ENCODE results near the gene RAB40C. TPM values are rescaled to one million over a fixed set of nuclear protein-coding genes. Genes with fewer than 3 reads are reported as not detected.

Gene RAB40C
- total RNA-seq, 1 donor from 2014 or later = 31.6 TPM

GRCh38 chr16:576197-576822 lies 13.6 kb upstream of the RAB40C start:
- no peaks in the 10 kb centered on the region for H3K36me3 Mint-ChIP-seq (ENCODE audit: low read depth)
- H3K9me3 Mint-ChIP-seq = no peaks in the 10 kb centered on the region
- TF ChIP-seq CTCF (conservative IDR thresholded peaks at IDR 0.05) = no peak
- H3K27ac Mint-ChIP-seq (ENCODE audit: unreplicated experiment) = no peak overlapping the region
- peak overlapping the region; percentile 68 for H3K4me3 Mint-ChIP-seq
- DNase-seq (ENCODE audit: low read depth, low spot score) = no peak
- H3K27me3 Mint-ChIP-seq (ENCODE audit: low read depth) = no peaks in the 10 kb centered on the region
- H3K4me1 Mint-ChIP-seq = peaks cover 8% of the 10 kb centered on the region

- Mint-ChIP-seq H3K4me1 (peaks cover 3% of the 10 kb centered on the region), H3K9me3 (no peaks in the 10 kb centered on the region), H3K27ac (ENCODE audit: unreplicated experiment) (no peak overlapping the region), H3K27me3 (ENCODE audit: low read depth) (no peaks in the 10 kb centered on the region), H3K4me3 (peak overlapping the region; percentile 68), H3K36me3 (ENCODE audit: low read depth) (no peaks in the 10 kb centered on the region)
- TF ChIP-seq CTCF (conservative IDR thresholded peaks at IDR 0.05) = no peak
- no peak for DNase-seq (ENCODE audit: low read depth, low spot score)
Observed at GRCh38 chr16:576823-577201, 13.1 kb upstream of the RAB40C start.

DNA sequence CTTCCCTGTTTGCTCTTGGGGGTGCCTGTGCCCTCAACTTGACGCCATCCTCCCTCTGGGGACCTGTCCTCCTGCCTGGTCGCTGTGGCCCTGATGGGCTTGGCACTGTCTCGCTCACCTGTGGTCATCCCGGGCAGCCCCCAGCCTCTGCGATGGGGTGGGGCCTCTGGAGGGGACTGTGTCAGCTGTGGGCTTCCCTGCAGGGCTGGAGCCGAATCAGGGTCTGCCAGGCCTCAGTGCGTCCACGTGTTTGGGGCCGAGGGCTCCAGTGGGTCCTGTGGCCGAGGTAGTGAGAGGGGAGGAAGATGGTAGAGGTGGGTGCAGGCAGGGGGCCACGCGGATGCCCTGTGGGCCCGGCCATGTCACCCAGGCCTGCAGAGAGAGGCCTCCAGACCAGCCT lies 12.1 kb upstream of the RAB40C start:
- no peak for DNase-seq (ENCODE audit: low read depth, low spot score)
- TF ChIP-seq CTCF (conservative IDR thresholded peaks at IDR 0.05) = no peak
- no peak overlapping the region for H3K27ac Mint-ChIP-seq (ENCODE audit: unreplicated experiment)
- H3K4me1 Mint-ChIP-seq = no peaks in the 10 kb centered on the region
- no peaks in the 10 kb centered on the region for H3K27me3 Mint-ChIP-seq (ENCODE audit: low read depth)
- peak overlapping the region; percentile 19 for H3K4me3 Mint-ChIP-seq
- no peaks in the 10 kb centered on the region for H3K36me3 Mint-ChIP-seq (ENCODE audit: low read depth)
- H3K9me3 Mint-ChIP-seq = no peaks in the 10 kb centered on the region

DNA sequence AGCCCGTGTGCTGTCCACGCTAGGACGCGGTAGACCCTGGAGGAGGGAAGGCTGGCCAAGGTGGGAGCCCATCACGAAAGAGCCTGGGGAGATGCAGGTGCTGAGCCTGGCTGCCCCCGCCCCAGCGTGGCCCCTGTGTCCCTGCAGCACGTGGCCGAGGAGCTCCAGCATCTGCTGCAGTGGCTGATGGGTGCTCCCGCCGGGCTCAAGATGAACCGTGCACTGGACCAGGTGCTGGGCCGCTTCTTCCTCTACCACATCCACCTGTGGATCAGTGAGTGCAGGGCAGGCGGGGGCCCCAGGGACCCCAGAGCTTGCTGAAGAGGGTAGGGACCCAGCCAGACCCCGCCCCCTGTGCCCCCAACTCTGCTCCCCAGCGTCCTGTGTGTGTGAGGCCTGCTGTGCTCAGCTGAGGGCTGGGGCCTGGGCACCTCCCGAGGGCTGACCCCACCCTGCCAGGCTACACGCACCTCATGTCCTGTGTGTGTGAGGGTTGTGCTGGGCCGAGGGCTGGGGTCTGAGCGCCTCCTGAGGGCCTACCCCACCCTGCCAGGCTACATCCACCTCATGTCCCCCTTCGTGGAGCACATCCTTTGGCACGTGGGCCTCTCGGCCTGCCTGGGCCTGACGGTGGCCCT lies 11.5 kb upstream of the RAB40C start:
- H3K27ac Mint-ChIP-seq (ENCODE audit: unreplicated experiment) = no peak overlapping the region
- no peaks in the 10 kb centered on the region for H3K27me3 Mint-ChIP-seq (ENCODE audit: low read depth)
- no peak for DNase-seq (ENCODE audit: low read depth, low spot score)
- no peak overlapping the region for H3K4me3 Mint-ChIP-seq
- no peaks in the 10 kb centered on the region for H3K36me3 Mint-ChIP-seq (ENCODE audit: low read depth)
- no peaks in the 10 kb centered on the region for H3K4me1 Mint-ChIP-seq
- no peak for TF ChIP-seq CTCF (conservative IDR thresholded peaks at IDR 0.05)
- no peaks in the 10 kb centered on the region for H3K9me3 Mint-ChIP-seq

GRCh38 chr16:578870-579405 lies 10.9 kb upstream of the RAB40C start:
- Mint-ChIP-seq H3K9me3 (no peaks in the 10 kb centered on the region), H3K36me3 (ENCODE audit: low read depth) (no peaks in the 10 kb centered on the region), H3K4me1 (no peaks in the 10 kb centered on the region), H3K27ac (ENCODE audit: unreplicated experiment) (no peak overlapping the region), H3K27me3 (ENCODE audit: low read depth) (no peaks in the 10 kb centered on the region), H3K4me3 (peak overlapping the region; percentile 31)
- DNase-seq (ENCODE audit: low read depth, low spot score) = peak; percentile 68
- TF ChIP-seq CTCF (conservative IDR thresholded peaks at IDR 0.05) = peak; percentile 76
